SU-DHL-6 (cell line): Measurements from ENCODE around the gene LTBP4.

Source experiments
- H2AFZ ChIP-seq: fragments of 200-600 bp; sonication (generic); 2 replicates; pipeline ENCODE4 v1.6.1; 2014; ENCODE audit warnings: low read depth, mild to moderate bottlenecking, moderate library complexity, mixed read lengths, antibody characterized with exemption, low read length; ENCODE audit not compliant: severe bottlenecking
- H3F3A ChIP-seq: fragments of 200-600 bp; shearing (Covaris generic); 2 replicates; pipeline ENCODE4 v1.6.0; 2016; ENCODE audit warnings: antibody characterized with exemption, mild to moderate bottlenecking; ENCODE audit not compliant: insufficient read depth
- H3K27ac ChIP-seq: fragments of 200-600 bp; sonication (generic); 2 replicates; pipeline ENCODE4 v1.5.1; 2016; ENCODE audit warnings: low read depth, mild to moderate bottlenecking, low read length, moderate library complexity, mixed read lengths
- H3K27me3 ChIP-seq: fragments of 200-600 bp; sonication (generic), shearing (Covaris generic); 2 replicates; pipeline ENCODE4 v1.6.0; 2014; ENCODE audit warnings: mild to moderate bottlenecking, low read length
- H3K36me3 ChIP-seq: fragments of 200-600 bp; sonication (generic); 2 replicates; pipeline ENCODE4 v1.6.1; 2014; ENCODE audit warnings: mild to moderate bottlenecking, low read length, mixed read lengths
- H3K4me2 ChIP-seq: fragments of 300-600, 200-600 bp; shearing (Covaris generic), sonication (generic); 2 replicates; pipeline ENCODE4 v1.6.0; 2014; ENCODE audit warnings: low read length, low read depth, mild to moderate bottlenecking; ENCODE audit not compliant: poor library complexity, severe bottlenecking
- H3K4me3 ChIP-seq: fragments of 200-600 bp; sonication (generic); 2 replicates; pipeline ENCODE4 v1.5.1; 2014; ENCODE audit warnings: antibody characterized with exemption, low read length, mild to moderate bottlenecking, mixed read lengths; ENCODE audit not compliant: insufficient read depth, poor library complexity, severe bottlenecking
- H3K79me2 ChIP-seq: fragments of 200-600 bp; sonication (generic); 2 replicates; pipeline ENCODE4 v1.6.1; 2014; ENCODE audit warnings: mild to moderate bottlenecking, low read length, moderate library complexity; ENCODE audit not compliant: insufficient read depth
- H3K9ac ChIP-seq: fragments of 200-600 bp; sonication (generic); 2 replicates; pipeline ENCODE4 v1.7.0; 2014; ENCODE audit warnings: mild to moderate bottlenecking, low read length
- H3K9me2 ChIP-seq: fragments of 200-600 bp; sonication (generic); replicated peaks from 2 replicates; pipeline ENCODE4 v1.6.1; 2014; ENCODE audit warnings: low read length; ENCODE audit not compliant: insufficient read depth
- H3K9me3 ChIP-seq: fragments of 200-600 bp; sonication (generic); 2 replicates; pipeline ENCODE4 v1.6.1; 2014; ENCODE audit warnings: low read length, mixed read lengths; ENCODE audit not compliant: insufficient read depth
- H4K20me1 ChIP-seq: fragments of 200-600 bp; sonication (generic); 2 replicates; pipeline ENCODE4 v1.6.1; 2014; ENCODE audit warnings: low read depth, mild to moderate bottlenecking, antibody characterized with exemption, low read length, moderate library complexity, mixed read lengths
- EZH2phosphoT487 ChIP-seq: fragments of 200-600 bp; sonication (generic), shearing (Covaris generic); conservative IDR thresholded peaks from 2 replicates; pipeline ENCODE4 v1.6.1; 2018; ENCODE audit warnings: mild to moderate bottlenecking, antibody characterized with exemption, low read length, moderate library complexity, mixed read lengths
- TF ChIP-seq, protein P1 (sequence below): fragments of 200-600 bp; sonication (generic); IDR thresholded peaks from one replicate; pipeline ENCODE4 v1.5.1; 2017; ENCODE audit warnings: antibody characterized with exemption, mild to moderate bottlenecking, low read length, moderate library complexity; ENCODE audit not compliant: insufficient read depth, poor library complexity, severe bottlenecking

The LTBP4 gene

DNA sequence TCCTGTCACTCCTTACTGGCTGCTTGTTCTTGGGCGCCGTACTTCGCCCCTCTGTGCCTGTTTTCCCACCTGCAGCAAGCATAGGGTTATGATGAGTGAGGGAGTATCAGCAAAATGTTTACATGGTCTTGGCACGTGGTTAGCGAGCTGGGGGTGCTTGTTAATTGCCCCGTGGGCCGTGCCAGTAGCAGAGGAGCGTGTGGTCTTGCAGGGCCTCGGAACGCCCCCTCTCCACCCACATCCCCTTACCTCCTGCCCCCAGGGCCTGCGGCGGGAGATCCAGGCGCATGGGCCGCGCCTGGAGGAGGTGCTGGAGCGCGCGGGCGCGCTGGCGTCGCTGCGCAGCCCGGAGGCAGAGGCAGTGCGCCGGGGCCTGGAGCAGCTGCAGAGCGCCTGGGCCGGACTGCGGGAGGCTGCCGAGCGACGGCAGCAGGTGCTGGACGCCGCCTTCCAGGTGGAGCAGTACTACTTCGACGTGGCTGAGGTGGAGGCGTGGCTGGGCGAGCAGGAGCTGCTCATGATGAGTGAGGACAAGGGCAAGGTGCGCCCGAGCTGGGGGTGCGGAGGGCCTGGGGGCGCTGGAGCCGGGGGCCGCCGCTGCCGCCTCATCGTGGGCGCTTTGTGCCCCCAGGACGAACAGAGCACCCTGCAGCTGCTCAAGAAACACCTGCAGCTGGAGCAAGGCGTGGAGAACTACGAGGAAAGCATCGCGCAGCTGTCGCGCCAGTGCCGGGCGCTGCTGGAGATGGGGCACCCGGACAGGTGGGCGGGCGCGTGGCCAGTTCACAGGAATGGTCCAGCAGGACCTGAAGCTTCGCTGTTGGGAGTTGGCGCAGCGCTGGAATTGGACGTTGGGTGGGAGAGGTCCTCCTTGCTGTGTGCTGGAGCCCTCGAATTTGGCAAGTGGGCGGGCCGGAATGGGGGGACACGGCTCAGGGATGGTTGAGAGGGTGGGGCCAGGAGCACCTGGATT is 47.0 kb upstream of the LTBP4 start:
- Histone ChIP-seq H3K36me3 (no peaks in the 10 kb centered on the region), H3K79me2 (no peaks in the 10 kb centered on the region), H3K27me3 (no peaks in the 10 kb centered on the region), H3K9me3 (no peaks in the 10 kb centered on the region), H3K4me3 (no peak overlapping the region), H3K4me2 (no peak overlapping the region), H3F3A (no peaks in the 10 kb centered on the region), H3K9ac (no peak overlapping the region), H2AFZ (no peak overlapping the region), H4K20me1 (no peaks in the 10 kb centered on the region), H3K9me2 (no peaks in the 10 kb centered on the region), H3K27ac (no peak overlapping the region)
- TF ChIP-seq EZH2phosphoT487 = no peak
- TF ChIP-seq, protein P1, sequence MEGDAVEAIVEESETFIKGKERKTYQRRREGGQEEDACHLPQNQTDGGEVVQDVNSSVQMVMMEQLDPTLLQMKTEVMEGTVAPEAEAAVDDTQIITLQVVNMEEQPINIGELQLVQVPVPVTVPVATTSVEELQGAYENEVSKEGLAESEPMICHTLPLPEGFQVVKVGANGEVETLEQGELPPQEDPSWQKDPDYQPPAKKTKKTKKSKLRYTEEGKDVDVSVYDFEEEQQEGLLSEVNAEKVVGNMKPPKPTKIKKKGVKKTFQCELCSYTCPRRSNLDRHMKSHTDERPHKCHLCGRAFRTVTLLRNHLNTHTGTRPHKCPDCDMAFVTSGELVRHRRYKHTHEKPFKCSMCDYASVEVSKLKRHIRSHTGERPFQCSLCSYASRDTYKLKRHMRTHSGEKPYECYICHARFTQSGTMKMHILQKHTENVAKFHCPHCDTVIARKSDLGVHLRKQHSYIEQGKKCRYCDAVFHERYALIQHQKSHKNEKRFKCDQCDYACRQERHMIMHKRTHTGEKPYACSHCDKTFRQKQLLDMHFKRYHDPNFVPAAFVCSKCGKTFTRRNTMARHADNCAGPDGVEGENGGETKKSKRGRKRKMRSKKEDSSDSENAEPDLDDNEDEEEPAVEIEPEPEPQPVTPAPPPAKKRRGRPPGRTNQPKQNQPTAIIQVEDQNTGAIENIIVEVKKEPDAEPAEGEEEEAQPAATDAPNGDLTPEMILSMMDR = no peak

DNA sequence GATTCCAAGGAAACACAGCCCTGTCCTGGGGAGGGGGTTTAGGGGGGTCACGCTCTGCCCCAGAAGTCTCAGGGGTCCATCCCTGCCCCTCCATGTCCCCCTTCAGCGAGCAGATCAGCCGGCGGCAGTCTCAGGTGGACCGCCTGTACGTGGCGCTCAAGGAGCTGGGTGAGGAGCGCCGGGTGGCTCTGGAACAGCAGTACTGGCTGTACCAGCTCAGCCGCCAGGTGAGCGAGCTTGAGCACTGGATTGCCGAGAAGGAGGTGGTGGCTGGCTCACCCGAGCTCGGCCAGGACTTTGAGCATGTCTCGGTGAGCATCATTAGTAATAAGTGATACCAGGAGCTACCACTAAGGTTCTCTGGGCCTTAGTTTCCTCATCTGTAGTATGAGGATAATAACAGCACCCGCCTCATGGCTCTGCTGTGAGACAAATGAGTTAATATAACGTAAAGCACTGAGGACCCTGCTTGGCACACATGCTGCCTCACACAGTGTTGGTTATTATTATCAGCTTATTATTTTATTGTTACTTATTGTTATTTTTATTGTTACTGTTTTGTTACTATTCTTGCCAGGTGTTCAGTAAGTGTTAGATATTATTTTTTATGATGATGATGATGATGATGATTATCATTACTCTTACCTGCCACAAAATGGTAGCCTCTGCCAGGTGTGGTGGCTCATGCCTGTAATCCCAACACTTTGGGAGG is 45.0 kb upstream of the LTBP4 start:
- no peaks in the 10 kb centered on the region for H3K79me2 ChIP-seq
- H3K9me3 ChIP-seq = no peaks in the 10 kb centered on the region
- H4K20me1 ChIP-seq = no peaks in the 10 kb centered on the region
- TF ChIP-seq, protein P1 = no peak
- TF ChIP-seq EZH2phosphoT487 = no peak
- no peaks in the 10 kb centered on the region for H3K36me3 ChIP-seq
- no peaks in the 10 kb centered on the region for H3K27me3 ChIP-seq
- H2AFZ ChIP-seq = no peak overlapping the region
- H3K27ac ChIP-seq = no peak overlapping the region
- no peak overlapping the region for H3K4me3 ChIP-seq
- H3K9ac ChIP-seq = no peak overlapping the region
- no peaks in the 10 kb centered on the region for H3K9me2 ChIP-seq
- H3F3A ChIP-seq = no peaks in the 10 kb centered on the region
- H3K4me2 ChIP-seq = no peak overlapping the region

- no peaks in the 10 kb centered on the region for H3K79me2 ChIP-seq
- no peaks in the 10 kb centered on the region for H3F3A ChIP-seq
- no peaks in the 10 kb centered on the region for H4K20me1 ChIP-seq
- TF ChIP-seq, protein P1 = no peak
- TF ChIP-seq EZH2phosphoT487 = no peak
- no peak overlapping the region for H3K27ac ChIP-seq
- no peak overlapping the region for H3K4me3 ChIP-seq
- H3K9me3 ChIP-seq = no peaks in the 10 kb centered on the region
- no peaks in the 10 kb centered on the region for H3K9me2 ChIP-seq
- H3K9ac ChIP-seq = no peak overlapping the region
- H3K27me3 ChIP-seq = no peaks in the 10 kb centered on the region
- no peaks in the 10 kb centered on the region for H3K36me3 ChIP-seq
- H3K4me2 ChIP-seq = no peak overlapping the region
- H2AFZ ChIP-seq = no peak overlapping the region
Observed at GRCh38 chr19:40556953-40557530, 44.1 kb upstream of the LTBP4 start.
